Measurements from ENCODE around the gene TBC1D4.

The TBC1D4 gene

GRCh38 chr13:75303263-75303662 is 178.7 kb downstream of the TBC1D4 start:
- no peak for DNase-seq (ENCODE audit: low read depth, low spot score)
- TF ChIP-seq CTCF (IDR thresholded peaks at IDR 0.05; ENCODE audit: low read depth, low read length): no peak
- in situ Hi-C loops (cut with HindIII; ENCODE audit: low sequenced_read_pairs): no loop called here
- no peak overlapping the region for H3K4me3 ChIP-seq (ENCODE audit: low read depth, low read length)

- no peak overlapping the region for H3K4me3 ChIP-seq (ENCODE audit: low read depth, low read length)
- in situ Hi-C loops (cut with HindIII; ENCODE audit: low sequenced_read_pairs): no loop called here
- no peak for DNase-seq (ENCODE audit: low read depth, low spot score)
- TF ChIP-seq CTCF (IDR thresholded peaks at IDR 0.05; ENCODE audit: low read depth, low read length): no peak
These were observed 179.8 kb downstream of the TBC1D4 start for GRCh38 chr13:75302071-75302698.

GRCh38 chr13:75299913-75300862 is 181.8 kb downstream of the TBC1D4 start:
- peak; percentile 43 for DNase-seq (ENCODE audit: low read depth, low spot score)
- in situ Hi-C loops (cut with HindIII; ENCODE audit: low sequenced_read_pairs): no loop called here
- TF ChIP-seq CTCF (IDR thresholded peaks at IDR 0.05; ENCODE audit: low read depth, low read length): no peak
- no peak overlapping the region for H3K4me3 ChIP-seq (ENCODE audit: low read depth, low read length)

GRCh38 chr13:75299246-75299645 is 182.7 kb downstream of the TBC1D4 start:
- no peak for DNase-seq (ENCODE audit: low read depth, low spot score)
- no peak for TF ChIP-seq CTCF (IDR thresholded peaks at IDR 0.05; ENCODE audit: low read depth, low read length)
- no peak overlapping the region for H3K4me3 ChIP-seq (ENCODE audit: low read depth, low read length)
- in situ Hi-C loops (cut with HindIII; ENCODE audit: low sequenced_read_pairs): no loop called here

- no peak overlapping the region for H3K4me3 ChIP-seq (ENCODE audit: low read depth, low read length)
- TF ChIP-seq CTCF (IDR thresholded peaks at IDR 0.05; ENCODE audit: low read depth, low read length): no peak
- no peak for DNase-seq (ENCODE audit: low read depth, low spot score)
- in situ Hi-C loops (cut with HindIII; ENCODE audit: low sequenced_read_pairs): no loop called here
These were observed 185.3 kb downstream of the TBC1D4 start for GRCh38 chr13:75296641-75297040.

- DNase-seq (ENCODE audit: low read depth, low spot score): no peak
- H3K4me3 ChIP-seq (ENCODE audit: low read depth, low read length): no peak overlapping the region
- in situ Hi-C loops (cut with HindIII; ENCODE audit: low sequenced_read_pairs): no loop called here
- TF ChIP-seq CTCF (IDR thresholded peaks at IDR 0.05; ENCODE audit: low read depth, low read length): no peak
These were observed 186.8 kb downstream of the TBC1D4 start for GRCh38 chr13:75295201-75295600.

Data from astrocyte of the spinal cord (primary cell).